GM18508 (cell line): Measurements from ENCODE around the gene PI4KB.
"Not testable (repeated sequence)": the region's sequence is repeated elsewhere in the genome, so short reads cannot be mapped to it uniquely, and the experiment has no call there.

ENCODE experiments used
- ATAC-seq: cut with Tn5 transposase; IDR thresholded peaks from one replicate; pipeline ENCODE4 v1.9.1; 2021; ENCODE audit warnings: moderate number of reproducible peaks; ENCODE audit not compliant: insufficient read depth, unreplicated experiment

Gene PI4KB

GRCh38 chr1:151327223-151327902, at the start of gene PI4KB:
Gene PI4KB (minus strand): TSS chr1:151327416. CDS start chr1:151316481, 10,935 bp downstream.
- no peak for ATAC-seq

GRCh38 chr1:151373196-151373595, 46.0 kb upstream of the PI4KB start:
- no peak for ATAC-seq

DNA sequence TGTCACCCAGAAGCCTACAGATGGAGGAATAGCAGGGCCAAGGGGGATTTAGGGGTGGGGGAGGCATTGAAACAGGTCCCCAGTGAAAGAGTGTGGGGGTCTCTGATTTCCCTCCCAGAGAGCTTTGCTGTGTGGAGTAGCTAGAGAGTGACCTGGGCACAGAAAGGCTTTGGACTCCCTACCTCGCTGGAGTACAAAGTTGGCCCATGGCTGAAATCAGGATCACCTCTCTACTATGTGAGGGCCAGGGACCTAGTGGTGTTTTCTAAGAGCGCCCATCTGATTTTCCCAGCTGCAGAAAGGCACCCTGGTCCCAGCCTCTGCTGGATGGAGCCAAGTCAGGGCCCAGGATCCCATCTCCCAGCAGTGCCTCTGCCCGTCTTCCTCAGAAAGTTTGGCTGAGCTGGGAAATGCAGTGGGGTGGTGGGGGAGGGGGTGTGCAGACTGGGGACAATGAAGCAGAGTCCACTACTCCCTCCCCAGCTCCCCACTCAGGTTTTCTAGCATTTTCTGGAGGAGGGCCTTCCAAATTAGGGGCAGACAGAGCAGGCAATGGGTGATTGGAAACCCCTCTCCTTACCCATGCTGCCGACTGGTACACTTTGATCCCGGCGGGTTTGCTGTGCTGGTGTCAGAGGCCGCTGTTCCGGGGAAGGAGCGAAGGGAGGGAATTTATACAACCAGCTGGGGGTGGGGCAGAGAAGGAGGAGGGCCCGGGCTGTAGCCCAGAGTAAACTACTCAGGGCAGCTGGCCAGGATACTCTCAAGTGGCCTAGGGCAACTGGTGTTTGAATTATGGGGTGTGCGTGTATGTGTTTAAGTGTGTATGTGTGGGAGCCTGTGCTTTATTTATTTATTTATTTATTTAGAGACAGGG, 45.1 kb upstream of the PI4KB start, which contains the start of gene SELENBP1:
Gene SELENBP1, minus strand, starts transcription at position 648 of the 877 bp plus-strand sequence. Its CDS starts 64 bp downstream, at position 584.
- ATAC-seq = no peak

DNA sequence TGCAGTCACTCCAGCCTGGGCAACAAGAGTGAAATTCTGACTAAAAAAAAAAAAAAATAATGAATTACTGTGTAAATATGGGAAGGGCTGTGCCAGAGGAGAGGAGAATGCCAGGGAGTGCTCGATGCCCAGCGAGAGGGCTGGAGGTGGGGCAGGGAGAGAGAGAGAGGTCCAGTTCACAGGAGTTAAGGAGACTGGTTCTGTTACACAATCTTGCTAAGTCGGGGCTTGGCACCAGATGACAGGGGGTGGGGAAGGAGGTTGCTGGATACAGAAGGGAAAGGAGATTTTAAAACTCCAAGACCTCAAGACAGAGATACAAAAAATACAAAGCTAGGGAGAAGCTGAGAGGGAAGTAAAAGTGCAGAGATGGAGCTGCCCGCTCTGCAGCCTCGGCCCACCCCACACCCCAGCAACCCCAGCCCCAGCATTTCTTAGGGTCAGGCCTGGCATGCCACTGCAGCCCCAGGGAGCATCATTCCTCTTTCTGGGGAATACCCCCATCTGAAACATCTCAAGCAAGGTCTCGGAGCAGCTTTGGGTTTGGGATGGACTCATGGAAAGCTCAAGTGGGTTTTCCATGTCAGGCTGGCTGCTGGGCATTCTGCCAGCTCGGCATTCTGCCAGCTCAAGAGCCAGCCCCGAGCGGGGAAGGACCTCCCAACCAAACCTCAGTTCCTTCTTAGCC, 44.3 kb upstream of the PI4KB start:
- ATAC-seq = no peak

GRCh38 chr1:151370211-151370911, 43.1 kb upstream of the PI4KB start:
- no peak for ATAC-seq

DNA sequence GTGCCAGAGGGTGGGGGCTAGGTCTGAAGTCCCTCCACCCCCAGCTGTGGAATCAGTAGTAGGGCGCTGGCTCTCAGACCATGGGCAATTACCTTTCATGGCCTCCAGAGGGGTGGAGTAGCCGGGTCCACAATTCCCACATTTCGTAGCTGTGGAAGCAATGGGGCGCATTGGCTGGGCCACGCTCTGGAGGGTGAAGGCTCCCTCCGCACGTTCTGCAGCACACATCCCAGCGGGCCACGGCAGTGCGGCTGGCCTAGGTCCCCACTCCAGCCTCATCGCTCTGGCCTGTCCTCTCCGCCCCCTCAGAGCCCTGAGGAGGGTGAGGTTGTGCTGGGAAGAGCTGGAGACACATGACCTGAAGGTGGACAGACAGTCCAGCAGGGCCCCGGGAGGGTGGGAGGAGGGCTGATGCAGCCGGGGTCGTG, 42.4 kb upstream of the PI4KB start:
- no peak for ATAC-seq

- ATAC-seq = no peak
Observed at GRCh38 chr1:151369302-151369610, 42.0 kb upstream of the PI4KB start.

- no peak for ATAC-seq
Observed at GRCh38 chr1:151368393-151369301, 41.4 kb upstream of the PI4KB start.

DNA sequence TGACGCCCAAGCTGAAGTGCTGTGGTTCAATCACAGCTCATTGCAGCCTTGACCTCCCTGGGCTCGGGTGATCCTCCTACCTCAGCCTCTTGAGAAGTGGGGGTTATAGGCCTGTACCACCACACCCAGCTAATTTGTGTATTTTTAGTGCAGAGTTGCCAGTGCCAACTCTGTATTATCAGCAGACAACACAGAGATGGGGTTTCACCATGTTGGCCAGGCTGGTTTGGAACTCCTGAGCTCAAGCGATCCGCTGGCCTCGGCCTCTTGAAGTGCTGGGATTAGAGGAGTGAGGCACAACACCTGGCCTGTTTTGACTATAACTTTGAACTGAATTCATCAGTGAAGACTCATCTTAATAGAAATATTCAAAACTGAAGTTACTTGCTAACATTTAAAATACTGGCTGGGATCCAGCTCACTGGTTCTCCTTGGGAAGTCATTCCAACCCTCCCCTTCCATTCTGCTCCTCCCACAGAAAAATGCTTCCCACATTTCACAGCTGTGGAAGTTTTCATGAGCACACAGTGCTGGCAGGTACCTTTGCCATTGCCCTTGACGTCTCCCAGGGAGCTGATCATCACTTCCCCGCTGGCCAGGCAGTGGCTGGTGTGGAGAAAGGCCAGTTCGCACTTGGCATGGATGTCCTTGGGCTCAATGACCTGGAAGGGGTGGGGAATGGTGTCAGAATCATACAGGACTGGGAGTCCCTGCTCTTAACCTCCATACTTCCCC, 40.6 kb upstream of the PI4KB start:
- no peak for ATAC-seq

DNA sequence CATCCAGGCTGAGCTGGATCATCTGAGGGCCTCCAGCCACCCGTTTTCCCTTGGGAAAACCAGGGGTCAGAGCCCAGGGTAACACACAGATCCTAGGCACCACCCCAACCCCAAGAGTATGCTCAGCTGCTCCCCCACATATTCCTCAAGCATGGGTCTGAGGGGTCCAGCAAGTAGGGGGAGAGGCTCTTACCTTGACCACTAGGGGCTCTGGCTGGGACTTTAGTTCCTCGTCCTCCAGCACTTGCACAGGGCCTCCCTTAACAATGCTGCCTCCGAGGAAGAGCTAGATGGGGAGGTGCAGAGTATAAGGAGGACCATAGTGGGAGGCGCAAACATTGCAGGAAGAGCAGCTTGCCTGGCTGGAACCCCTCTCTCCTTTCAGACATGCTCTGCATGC, 37.8 kb upstream of the PI4KB start:
- no peak for ATAC-seq

DNA sequence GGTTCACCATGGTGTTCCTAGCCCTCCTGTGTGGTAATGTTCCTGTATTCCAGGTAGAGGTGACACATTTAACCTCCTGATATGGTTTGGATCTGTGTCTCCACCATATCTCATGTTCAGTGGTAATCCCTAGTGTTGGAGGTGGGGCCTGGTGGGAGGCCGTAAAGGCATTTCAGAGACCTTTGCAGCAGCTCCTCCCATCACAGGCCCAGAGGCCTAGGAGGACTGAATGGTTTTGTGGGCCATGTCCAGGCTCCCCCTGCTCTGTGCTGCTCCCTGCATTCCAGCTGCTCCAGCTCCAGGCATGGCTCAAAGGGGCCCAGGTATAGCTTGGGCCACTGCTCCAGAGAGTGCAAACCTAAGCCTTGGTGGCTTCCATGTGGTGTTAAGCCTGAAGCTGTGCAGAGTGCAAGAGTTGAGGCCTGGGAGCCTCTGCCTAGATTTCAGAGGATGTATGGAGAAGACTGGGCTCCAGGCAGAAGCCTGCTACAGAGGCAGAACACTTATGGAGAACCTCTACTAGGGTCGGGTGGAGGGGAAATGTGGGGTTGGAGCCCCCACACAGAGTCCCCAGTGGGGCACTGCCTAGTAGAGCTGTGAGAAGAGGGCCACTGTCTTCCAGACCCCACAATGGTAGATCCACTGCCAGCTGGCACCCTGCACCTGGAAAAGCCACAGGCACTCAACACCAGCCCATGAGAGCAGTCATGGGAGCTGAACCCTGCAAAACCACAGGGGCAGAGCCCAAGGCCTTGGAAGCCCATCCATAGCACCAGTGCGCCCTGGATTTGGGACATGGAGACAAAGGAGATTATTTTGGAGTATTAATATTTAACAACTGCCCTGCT, 35.3 kb upstream of the PI4KB start:
- no peak for ATAC-seq

GRCh38 chr1:151361883-151362282, 34.7 kb upstream of the PI4KB start:
- ATAC-seq = no peak

DNA sequence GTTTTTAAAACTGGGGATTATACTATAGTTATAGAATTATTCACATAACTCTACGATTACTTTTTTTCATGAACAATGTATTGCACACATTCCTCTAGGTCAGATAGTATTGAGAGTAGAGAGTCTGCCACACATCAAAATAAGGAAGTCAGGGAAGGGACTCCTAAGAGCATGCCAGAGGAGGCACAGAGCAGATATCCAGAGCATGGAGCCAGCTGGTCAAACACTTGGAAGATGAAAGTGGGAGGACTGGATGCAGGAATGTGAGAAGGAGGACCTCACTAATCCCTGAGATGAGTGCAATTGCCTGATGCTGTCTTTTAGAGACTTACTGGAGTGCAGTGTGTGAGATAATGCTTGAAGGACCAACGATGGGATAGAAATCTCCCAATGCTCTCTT, 29.5 kb upstream of the PI4KB start:
- ATAC-seq = no peak

DNA sequence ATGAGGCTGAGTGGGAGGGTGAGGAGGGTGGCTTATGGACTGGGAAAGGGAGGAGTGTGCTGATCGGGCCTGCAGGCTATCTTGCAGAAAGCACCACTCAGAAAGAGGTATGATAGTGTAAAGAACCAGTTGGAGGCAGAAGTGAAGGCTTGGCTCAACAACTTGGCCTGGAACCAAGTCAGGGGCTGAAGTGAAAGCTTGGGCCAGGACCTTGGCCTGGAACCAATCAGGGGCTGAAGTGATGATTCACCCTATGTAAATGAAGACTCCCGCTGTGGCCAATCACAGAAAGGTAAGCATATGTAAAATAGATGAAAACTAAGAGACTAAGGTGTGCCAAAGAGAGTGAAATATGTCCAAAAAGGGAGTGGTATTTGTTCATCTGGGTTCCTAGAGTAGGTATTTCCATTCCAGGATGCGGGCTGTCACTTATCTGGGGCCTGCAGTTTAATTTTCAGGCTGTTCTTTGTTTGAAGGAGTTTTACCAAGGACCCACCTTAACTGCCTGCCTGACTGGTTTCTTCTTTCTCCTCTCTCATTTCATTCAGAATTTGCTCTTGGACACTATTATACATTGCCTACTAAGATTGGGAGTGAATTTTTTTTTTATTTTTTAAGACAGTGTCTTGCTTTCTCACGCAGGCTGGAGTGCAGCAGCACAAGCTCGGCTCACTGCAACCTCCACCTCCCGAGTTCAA, 25.0 kb upstream of the PI4KB start:
- no peak for ATAC-seq

DNA sequence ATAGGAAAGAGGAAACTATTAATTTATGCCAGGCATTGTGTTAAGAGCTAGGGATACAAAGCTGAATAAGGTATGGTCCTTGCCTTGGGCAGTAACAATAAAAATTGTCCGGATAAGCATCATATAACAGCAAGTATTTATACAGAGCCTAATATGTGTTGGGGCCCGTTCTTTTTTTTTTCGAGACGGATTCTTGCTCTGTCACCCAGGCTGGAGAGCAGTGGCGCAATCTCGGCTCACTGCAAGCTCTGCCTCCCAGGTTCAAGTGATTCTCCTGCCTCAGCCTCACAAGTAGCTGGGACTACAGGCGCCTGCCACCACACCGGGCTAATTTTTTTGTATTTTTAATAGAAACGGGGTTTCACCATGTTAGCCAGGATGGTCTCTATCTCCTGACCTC, 23.1 kb upstream of the PI4KB start:
- ATAC-seq = not testable (repeated sequence)

- no peak for ATAC-seq
Observed at GRCh38 chr1:151347523-151348246, 20.5 kb upstream of the PI4KB start.
